Neural progenitor cell (in vitro differentiated cells): Measurements from ENCODE around the gene SMIM1.

Experiments
- EZH2 ChIP-seq: fragments of 200-600 bp; sonication (generic); IDR thresholded peaks from 2 replicates; pipeline ENCODE4 v1.6.1; 2017; ENCODE audit warnings: antibody characterized with exemption, mild to moderate bottlenecking, moderate library complexity
- EZH2phosphoT487 ChIP-seq: fragments of 200-600 bp; sonication (generic); IDR thresholded peaks from 2 replicates; pipeline ENCODE4 v1.6.1; 2017; ENCODE audit warnings: antibody characterized with exemption
- TF ChIP-seq, protein P1 (sequence below): fragments of 200-600 bp; sonication (generic); IDR thresholded peaks from 2 replicates; pipeline ENCODE4 v1.5.1; 2017; ENCODE audit warnings: antibody characterized with exemption, mild to moderate bottlenecking

- TF ChIP-seq, protein P1, sequence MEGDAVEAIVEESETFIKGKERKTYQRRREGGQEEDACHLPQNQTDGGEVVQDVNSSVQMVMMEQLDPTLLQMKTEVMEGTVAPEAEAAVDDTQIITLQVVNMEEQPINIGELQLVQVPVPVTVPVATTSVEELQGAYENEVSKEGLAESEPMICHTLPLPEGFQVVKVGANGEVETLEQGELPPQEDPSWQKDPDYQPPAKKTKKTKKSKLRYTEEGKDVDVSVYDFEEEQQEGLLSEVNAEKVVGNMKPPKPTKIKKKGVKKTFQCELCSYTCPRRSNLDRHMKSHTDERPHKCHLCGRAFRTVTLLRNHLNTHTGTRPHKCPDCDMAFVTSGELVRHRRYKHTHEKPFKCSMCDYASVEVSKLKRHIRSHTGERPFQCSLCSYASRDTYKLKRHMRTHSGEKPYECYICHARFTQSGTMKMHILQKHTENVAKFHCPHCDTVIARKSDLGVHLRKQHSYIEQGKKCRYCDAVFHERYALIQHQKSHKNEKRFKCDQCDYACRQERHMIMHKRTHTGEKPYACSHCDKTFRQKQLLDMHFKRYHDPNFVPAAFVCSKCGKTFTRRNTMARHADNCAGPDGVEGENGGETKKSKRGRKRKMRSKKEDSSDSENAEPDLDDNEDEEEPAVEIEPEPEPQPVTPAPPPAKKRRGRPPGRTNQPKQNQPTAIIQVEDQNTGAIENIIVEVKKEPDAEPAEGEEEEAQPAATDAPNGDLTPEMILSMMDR: no peak
- no peak for TF ChIP-seq EZH2
- TF ChIP-seq EZH2phosphoT487: no peak
Observed at GRCh38 chr1:3771108-3772026, 1.2 kb upstream of the SMIM1 start.
